PFSK-1 (cell line): ENCODE results near the gene FARS2.

Source experiments
- FOXP2 ChIP-seq: optimal IDR thresholded peaks from 2 replicates; pipeline ENCODE3; 2011; ENCODE audit warnings: borderline replicate concordance, control low read depth, inconsistent platforms; ENCODE audit not compliant: insufficient read depth; ENCODE audit errors: extremely low read length, extremely low read depth
- POLR2AphosphoS5 ChIP-seq: IDR thresholded peaks from 2 replicates; pipeline ENCODE4 v1.6.1; 2012; ENCODE audit warnings: low read depth, mild to moderate bottlenecking, control low read depth, low read length, moderate library complexity
- SIN3A ChIP-seq: IDR thresholded peaks from 2 replicates; pipeline ENCODE4 v1.6.1; 2012; ENCODE audit warnings: mild to moderate bottlenecking, low read length, moderate library complexity, borderline replicate concordance; ENCODE audit not compliant: insufficient read depth
- TAF1 ChIP-seq: IDR thresholded peaks from 2 replicates; pipeline ENCODE4 v1.6.1; 2012; ENCODE audit warnings: low read length, control low read depth, borderline replicate concordance; ENCODE audit not compliant: insufficient read depth
- TF ChIP-seq, protein P1 (sequence below), 2 experiments: IDR thresholded peaks; 2 replicates each; pipeline versions ENCODE4 v1.6.1 to v1.8.0; 2011 to 2012; ENCODE audit warnings: low read depth in 2 of 2, low read length in 2 of 2, control low read depth in 1 of 2, inconsistent platforms in 1 of 2, mild to moderate bottlenecking in 1 of 2, moderate library complexity in 1 of 2; ENCODE audit not compliant: insufficient read depth in 1 of 2

FARS2 gene

GRCh38 chr6:5351552-5352210 lies 90.4 kb downstream of the FARS2 start:
- no peak for TF ChIP-seq SIN3A
- no peak for TF ChIP-seq TAF1
- TF ChIP-seq FOXP2: no peak
- no peak for TF ChIP-seq POLR2AphosphoS5
- TF ChIP-seq, protein P1, sequence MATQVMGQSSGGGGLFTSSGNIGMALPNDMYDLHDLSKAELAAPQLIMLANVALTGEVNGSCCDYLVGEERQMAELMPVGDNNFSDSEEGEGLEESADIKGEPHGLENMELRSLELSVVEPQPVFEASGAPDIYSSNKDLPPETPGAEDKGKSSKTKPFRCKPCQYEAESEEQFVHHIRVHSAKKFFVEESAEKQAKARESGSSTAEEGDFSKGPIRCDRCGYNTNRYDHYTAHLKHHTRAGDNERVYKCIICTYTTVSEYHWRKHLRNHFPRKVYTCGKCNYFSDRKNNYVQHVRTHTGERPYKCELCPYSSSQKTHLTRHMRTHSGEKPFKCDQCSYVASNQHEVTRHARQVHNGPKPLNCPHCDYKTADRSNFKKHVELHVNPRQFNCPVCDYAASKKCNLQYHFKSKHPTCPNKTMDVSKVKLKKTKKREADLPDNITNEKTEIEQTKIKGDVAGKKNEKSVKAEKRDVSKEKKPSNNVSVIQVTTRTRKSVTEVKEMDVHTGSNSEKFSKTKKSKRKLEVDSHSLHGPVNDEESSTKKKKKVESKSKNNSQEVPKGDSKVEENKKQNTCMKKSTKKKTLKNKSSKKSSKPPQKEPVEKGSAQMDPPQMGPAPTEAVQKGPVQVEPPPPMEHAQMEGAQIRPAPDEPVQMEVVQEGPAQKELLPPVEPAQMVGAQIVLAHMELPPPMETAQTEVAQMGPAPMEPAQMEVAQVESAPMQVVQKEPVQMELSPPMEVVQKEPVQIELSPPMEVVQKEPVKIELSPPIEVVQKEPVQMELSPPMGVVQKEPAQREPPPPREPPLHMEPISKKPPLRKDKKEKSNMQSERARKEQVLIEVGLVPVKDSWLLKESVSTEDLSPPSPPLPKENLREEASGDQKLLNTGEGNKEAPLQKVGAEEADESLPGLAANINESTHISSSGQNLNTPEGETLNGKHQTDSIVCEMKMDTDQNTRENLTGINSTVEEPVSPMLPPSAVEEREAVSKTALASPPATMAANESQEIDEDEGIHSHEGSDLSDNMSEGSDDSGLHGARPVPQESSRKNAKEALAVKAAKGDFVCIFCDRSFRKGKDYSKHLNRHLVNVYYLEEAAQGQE (IDR thresholded peaks at IDR 0.05; ENCODE audit: insufficient read depth in 1 of 2, low read depth in 2 of 2, low read length in 2 of 2): no peak

- TF ChIP-seq TAF1 (no peak), POLR2AphosphoS5 (no peak), SIN3A (no peak), FOXP2 (no peak)
- TF ChIP-seq, protein P1 (IDR thresholded peaks at IDR 0.05; ENCODE audit: insufficient read depth in 1 of 2, low read depth in 2 of 2, low read length in 2 of 2): no peak
Measured at GRCh38 chr6:5353971-5354370, 92.7 kb downstream of the FARS2 start.

DNA sequence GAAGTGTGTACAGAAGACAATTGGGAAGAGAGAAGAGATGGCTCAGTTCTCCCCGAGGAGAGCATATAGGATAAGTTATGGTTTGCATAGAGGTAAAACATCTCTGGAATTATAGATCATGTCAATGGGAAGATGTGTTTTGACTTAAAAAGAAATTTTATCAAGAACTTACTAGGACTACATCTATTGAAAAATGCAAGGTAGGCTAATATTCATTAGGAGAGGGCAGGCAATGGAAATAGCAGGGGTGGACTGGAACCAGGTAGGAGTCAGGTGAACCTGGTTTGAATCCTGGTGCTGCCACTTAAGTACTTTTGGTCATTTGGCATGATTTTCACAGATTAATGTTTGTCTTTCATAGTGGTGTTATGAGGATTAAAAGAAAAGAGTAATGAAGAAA lies 96.2 kb downstream of the FARS2 start:
- TF ChIP-seq SIN3A: no peak
- TF ChIP-seq, protein P1 (IDR thresholded peaks at IDR 0.05; ENCODE audit: insufficient read depth in 1 of 2, low read depth in 2 of 2, low read length in 2 of 2): no peak
- TF ChIP-seq POLR2AphosphoS5: no peak
- no peak for TF ChIP-seq FOXP2
- TF ChIP-seq TAF1: no peak

- TF ChIP-seq, protein P1 (IDR thresholded peaks at IDR 0.05; ENCODE audit: insufficient read depth in 1 of 2, low read depth in 2 of 2, low read length in 2 of 2): no peak
- TF ChIP-seq SIN3A (no peak), POLR2AphosphoS5 (no peak), FOXP2 (no peak), TAF1 (no peak)
Measured at GRCh38 chr6:5359417-5359816, 98.1 kb downstream of the FARS2 start.
